ENCODE data around the gene PLP2.

The PLP2 gene

GRCh38 chrX:49212861-49213260, 41.2 kb downstream of the PLP2 start:
- no peak for DNase-seq

- no peak for DNase-seq
Observed at GRCh38 chrX:49214416-49214815, 42.7 kb downstream of the PLP2 start.

GRCh38 chrX:49214996-49215526, 43.4 kb downstream of the PLP2 start:
- DNase-seq = no peak

DNA sequence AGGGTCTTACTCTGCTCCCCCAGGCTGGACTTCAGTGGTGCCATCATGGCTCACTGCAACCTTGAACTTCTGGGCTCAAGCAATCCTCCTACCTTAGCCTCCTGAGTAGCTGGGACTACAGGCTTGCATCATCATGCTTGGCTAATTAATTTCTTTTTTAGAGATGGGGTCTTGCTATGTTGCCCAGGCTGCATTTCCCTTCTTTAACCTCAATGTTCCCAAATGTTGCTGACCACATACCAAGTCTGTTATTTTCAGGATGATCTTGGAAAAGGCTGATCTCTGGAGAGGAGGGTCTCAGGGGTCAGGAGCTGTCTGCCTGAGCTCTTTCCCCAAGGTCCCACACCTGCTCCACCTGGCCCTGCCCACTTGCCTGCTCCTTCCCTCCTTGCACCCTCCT, 48.4 kb downstream of the PLP2 start:
- DNase-seq = no peak

GRCh38 chrX:49221868-49222267, 50.2 kb downstream of the PLP2 start:
- no peak for DNase-seq
